ENCODE data around the gene SYT7. TPM values are rescaled to one million over a fixed set of nuclear protein-coding genes. Genes with fewer than 3 reads are reported as not detected.

Gene SYT7
- total and polyA plus RNA-seq, 2 donors (not counting 1 experiment from before 2014, with no cell fraction given), result not detected

GRCh38 chr11:61491736-61492395 is 89.0 kb downstream of the SYT7 start:
- no peaks in the 10 kb centered on the region for H3K79me2 ChIP-seq (ENCODE audit: control insufficient read depth, insufficient read depth, low read length)
- no peak overlapping the region for H3K27ac ChIP-seq (ENCODE audit: low read length in 2 of 2)
- WGBS (ENCODE audit: insufficient coverage), result 97% methylated on average over 8 of the region's 12 CpGs
- POLR2A ChIA-PET, result no interaction called here
- no peak overlapping the region for H3K4me2 ChIP-seq (replicated peaks; ENCODE audit: low read depth, low read length, poor library complexity, severe bottlenecking)
- H3K27me3 Mint-ChIP-seq, result peaks cover 7% of the 10 kb centered on the region
- CTCF ChIA-PET, result interaction anchor here (1.2 kb wide), 1 partner anchor 25 kb away, joined by 3 read pairs; no protein-coding TSS in a partner anchor
- H3K27ac Mint-ChIP-seq, result no peak overlapping the region
- H3K4me1 ChIP-seq (ENCODE audit: control insufficient read depth in 2 of 2, insufficient read depth in 2 of 2, low read length in 2 of 2), result no peaks in the 10 kb centered on the region
- H3K4me3 ChIP-seq (ENCODE audit: control extremely low read depth in 1 of 5, extremely low read depth in 1 of 5, insufficient read depth in 1 of 5, low read depth in 2 of 5, low read length in 4 of 5), result no peak overlapping the region
- intact Hi-C loops (cut with micrococcal nuclease), result no loop called here
- no peaks in the 10 kb centered on the region for H3K9me3 Mint-ChIP-seq (ENCODE audit: insufficient read depth)
- no peaks in the 10 kb centered on the region for H3K4me1 Mint-ChIP-seq
- H3K27me3 ChIP-seq (replicated peaks in 1 of 4; ENCODE audit: control extremely low read depth in 1 of 4, control insufficient read depth in 3 of 4, insufficient read depth in 4 of 4, low read length in 3 of 4), result no peaks in the 10 kb centered on the region
- H2AFZ ChIP-seq (ENCODE audit: insufficient read depth, low read depth, low read length, poor library complexity, severe bottlenecking), result no peak overlapping the region
- DNase-seq (no peak), ATAC-seq (ENCODE audit: low read depth) (no peak)
- H3K9me3 ChIP-seq (ENCODE audit: control extremely low read depth in 1 of 3, control insufficient read depth in 2 of 3, insufficient read depth in 1 of 3, low read length in 2 of 3), result peaks cover 0 to 12% (median 1%) of the 10 kb centered on the region in 3 donors
- no peak overlapping the region for H3K9ac ChIP-seq (ENCODE audit: low read length)
- TF ChIP-seq CTCF (IDR thresholded peaks at IDR 0.05) (no peak), EZH2 (IDR thresholded peaks at IDR 0.05; ENCODE audit: borderline replicate concordance, insufficient read depth, low read depth, low read length, poor library complexity, severe bottlenecking) (no peak)
- H3K4me3 Mint-ChIP-seq, result no peak overlapping the region
- H3K36me3 ChIP-seq (replicated peaks in 1 of 2; ENCODE audit: control extremely low read depth in 1 of 2, control insufficient read depth in 1 of 2, extremely low read depth in 1 of 2, insufficient read depth in 2 of 2, low read length in 1 of 2), result no peaks in the 10 kb centered on the region
- H4K20me1 ChIP-seq (ENCODE audit: control insufficient read depth, insufficient read depth, low read length, poor library complexity, severe bottlenecking), result no peaks in the 10 kb centered on the region

GRCh38 chr11:61489833-61490721 is 90.8 kb downstream of the SYT7 start:
- intact Hi-C loops (cut with micrococcal nuclease), result no loop called here

More at GRCh38 chr11:61489833-61490721, 90.8 kb downstream of the SYT7 start:
- H4K20me1 ChIP-seq (ENCODE audit: control insufficient read depth, insufficient read depth, low read length, poor library complexity, severe bottlenecking), result no peaks in the 10 kb centered on the region
- no peak for TF ChIP-seq EZH2 (IDR thresholded peaks at IDR 0.05; ENCODE audit: borderline replicate concordance, insufficient read depth, low read depth, low read length, poor library complexity, severe bottlenecking)
- no peak for TF ChIP-seq CTCF (IDR thresholded peaks at IDR 0.05)
- H3K36me3 ChIP-seq (replicated peaks in 1 of 2; ENCODE audit: control extremely low read depth in 1 of 2, control insufficient read depth in 1 of 2, extremely low read depth in 1 of 2, insufficient read depth in 2 of 2, low read length in 1 of 2), result peaks cover 0 to 2% of the 10 kb centered on the region in 2 experiments
- peaks cover 0 to 8% (median 1%) of the 10 kb centered on the region in 3 donors for H3K9me3 ChIP-seq (ENCODE audit: control extremely low read depth in 1 of 3, control insufficient read depth in 2 of 3, insufficient read depth in 1 of 3, low read length in 2 of 3)
- Mint-ChIP-seq H3K4me3 (no peak overlapping the region), H3K9me3 (ENCODE audit: insufficient read depth) (no peaks in the 10 kb centered on the region), H3K27ac (no peak overlapping the region), H3K27me3 (peaks cover 7% of the 10 kb centered on the region), H3K4me1 (no peaks in the 10 kb centered on the region)
- POLR2A ChIA-PET, result no interaction called here
- CTCF ChIA-PET, result no interaction called here
- H3K27ac ChIP-seq (ENCODE audit: low read length in 2 of 2), result no peak overlapping the region
- H3K27me3 ChIP-seq (replicated peaks in 1 of 4; ENCODE audit: control extremely low read depth in 1 of 4, control insufficient read depth in 3 of 4, insufficient read depth in 4 of 4, low read length in 3 of 4), result no peaks in the 10 kb centered on the region
- H3K4me3 ChIP-seq (ENCODE audit: control extremely low read depth in 1 of 5, extremely low read depth in 1 of 5, insufficient read depth in 1 of 5, low read depth in 2 of 5, low read length in 4 of 5), result no peak overlapping the region
- no peak overlapping the region for H3K9ac ChIP-seq (ENCODE audit: low read length)
- no peak for ATAC-seq (ENCODE audit: low read depth)
- H2AFZ ChIP-seq (ENCODE audit: insufficient read depth, low read depth, low read length, poor library complexity, severe bottlenecking), result no peak overlapping the region
- no peaks in the 10 kb centered on the region for H3K79me2 ChIP-seq (ENCODE audit: control insufficient read depth, insufficient read depth, low read length)
- no peaks in the 10 kb centered on the region for H3K4me1 ChIP-seq (ENCODE audit: control insufficient read depth in 2 of 2, insufficient read depth in 2 of 2, low read length in 2 of 2)
- no peak for DNase-seq
- no peak overlapping the region for H3K4me2 ChIP-seq (replicated peaks; ENCODE audit: low read depth, low read length, poor library complexity, severe bottlenecking)
- 83% methylated on average over 9 of the region's 13 CpGs for WGBS (ENCODE audit: insufficient coverage)
